ENCODE results near the gene CD34.
"Not testable (repeated sequence)": the region's sequence is repeated elsewhere in the genome, so short reads cannot be mapped to it uniquely, and the experiment has no call there.

The CD34 gene

GRCh38 chr1:207926984-207927383 lies 16.1 kb upstream of the CD34 start:
- DNase-seq, result no peak

GRCh38 chr1:207925969-207926368 lies 15.0 kb upstream of the CD34 start:
- DNase-seq, result not testable (repeated sequence)

GRCh38 chr1:207925210-207925609 lies 14.3 kb upstream of the CD34 start:
- DNase-seq, result peak; percentile 77

GRCh38 chr1:207923561-207923960 lies 12.6 kb upstream of the CD34 start:
- no peak for DNase-seq

GRCh38 chr1:207923121-207923520 lies 12.2 kb upstream of the CD34 start:
- DNase-seq, result no peak

- DNase-seq, result peak; percentile 49
Observed at GRCh38 chr1:207922554-207922953, 11.6 kb upstream of the CD34 start.

- DNase-seq, result no peak
Observed at GRCh38 chr1:207921321-207921720, 10.4 kb upstream of the CD34 start.

GRCh38 chr1:207920444-207921021 lies 9.6 kb upstream of the CD34 start:
- peak; percentile 64 for DNase-seq

GRCh38 chr1:207919523-207920170 lies 8.7 kb upstream of the CD34 start:
- peak; percentile 86 for DNase-seq

- no peak for DNase-seq
Observed at GRCh38 chr1:207918581-207918980, 7.7 kb upstream of the CD34 start.

- no peak for DNase-seq
Observed at GRCh38 chr1:207918011-207918410, 7.1 kb upstream of the CD34 start.

- peak; percentile 84 for DNase-seq
Observed at GRCh38 chr1:207917080-207917479, 6.2 kb upstream of the CD34 start.

GRCh38 chr1:207913951-207914350 lies 3.0 kb upstream of the CD34 start:
- DNase-seq, result no peak

- no peak for DNase-seq
Observed at GRCh38 chr1:207911856-207912760, 1.2 kb upstream of the CD34 start.

GRCh38 chr1:207909687-207910086 lies 1.2 kb downstream of the CD34 start:
- no peak for DNase-seq

GRCh38 chr1:207908107-207908734 lies 2.7 kb downstream of the CD34 start:
- no peak for DNase-seq

GRCh38 chr1:207904391-207904790 lies 6.5 kb downstream of the CD34 start:
- DNase-seq, result no peak

GRCh38 chr1:207903767-207904166 lies 7.2 kb downstream of the CD34 start:
- no peak for DNase-seq

- DNase-seq, result no peak
Observed at GRCh38 chr1:207903053-207903452, 7.9 kb downstream of the CD34 start.

- no peak for DNase-seq
Observed at GRCh38 chr1:207902566-207902965, 8.4 kb downstream of the CD34 start.

GRCh38 chr1:207901041-207901653 lies 9.8 kb downstream of the CD34 start:
- no peak for DNase-seq

GRCh38 chr1:207898836-207899235 lies 12.1 kb downstream of the CD34 start:
- DNase-seq, result no peak

GRCh38 chr1:207898260-207898659 lies 12.7 kb downstream of the CD34 start:
- no peak for DNase-seq

Data from left hindlimb (tissue), 1 donor.